Right ventricle myocardium inferior (tissue), 1 donor: Measurements from ENCODE around the gene PEX14. TPM values are rescaled to one million over a fixed set of nuclear protein-coding genes. Genes with fewer than 3 reads are reported as not detected.

ENCODE experiments used
- ATAC-seq: fragments of 200-7000 bp; cut with Tn5 transposase; one replicate; pipeline ENCODE4 v1.9.1; 2020; ENCODE audit warnings: mild to moderate bottlenecking, moderate library complexity
- DNase-seq: peaks from one replicate; pipeline ENCODE4 v3.0.0; 2021; ENCODE audit errors: missing footprints
- intact Hi-C: fragments of 100-400 bp; cut with DNase I; formaldehyde crosslinking; loops from one replicate; pipeline ENCODE4 v1.11.0; 2022
- total RNA-seq: library from RNA; stranded (reverse); fragmentation: NEBNext Ultra II Directional; extraction: Animal tissue kit (Norgen Biotek cat#: 25700); gene quantifications from one replicate; pipeline ENCODE4 v1.2.1, GENCODE V29; 2021
- donor health status: DM: no; HTN: yes; CAD: no; lungs with severe emphysema.

The PEX14 gene
- total RNA-seq, 1 donor from 2014 or later: 17.8 TPM

DNA sequence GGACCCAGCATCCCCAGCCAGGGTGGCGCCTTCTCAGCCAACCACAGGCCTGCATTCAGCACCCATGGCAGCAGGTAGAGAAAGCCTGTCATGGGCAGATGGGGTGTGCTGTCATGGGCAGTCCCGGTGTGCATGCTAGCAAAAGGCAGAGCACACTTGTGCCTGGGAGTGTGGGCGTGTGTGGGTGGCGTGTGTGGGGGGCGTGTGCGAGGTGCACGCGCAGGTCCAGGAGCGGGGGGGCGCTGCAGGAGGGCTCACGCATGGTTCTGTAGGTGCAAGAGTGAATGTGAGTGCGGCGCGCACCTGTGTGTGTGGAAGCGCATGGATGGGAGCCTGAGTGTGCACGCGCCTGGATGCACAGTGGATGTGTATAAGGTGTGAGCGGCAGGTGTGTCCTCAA is 184.5 kb downstream of the PEX14 start:
- intact Hi-C loops: no loop called here
- no peak for ATAC-seq

DNA sequence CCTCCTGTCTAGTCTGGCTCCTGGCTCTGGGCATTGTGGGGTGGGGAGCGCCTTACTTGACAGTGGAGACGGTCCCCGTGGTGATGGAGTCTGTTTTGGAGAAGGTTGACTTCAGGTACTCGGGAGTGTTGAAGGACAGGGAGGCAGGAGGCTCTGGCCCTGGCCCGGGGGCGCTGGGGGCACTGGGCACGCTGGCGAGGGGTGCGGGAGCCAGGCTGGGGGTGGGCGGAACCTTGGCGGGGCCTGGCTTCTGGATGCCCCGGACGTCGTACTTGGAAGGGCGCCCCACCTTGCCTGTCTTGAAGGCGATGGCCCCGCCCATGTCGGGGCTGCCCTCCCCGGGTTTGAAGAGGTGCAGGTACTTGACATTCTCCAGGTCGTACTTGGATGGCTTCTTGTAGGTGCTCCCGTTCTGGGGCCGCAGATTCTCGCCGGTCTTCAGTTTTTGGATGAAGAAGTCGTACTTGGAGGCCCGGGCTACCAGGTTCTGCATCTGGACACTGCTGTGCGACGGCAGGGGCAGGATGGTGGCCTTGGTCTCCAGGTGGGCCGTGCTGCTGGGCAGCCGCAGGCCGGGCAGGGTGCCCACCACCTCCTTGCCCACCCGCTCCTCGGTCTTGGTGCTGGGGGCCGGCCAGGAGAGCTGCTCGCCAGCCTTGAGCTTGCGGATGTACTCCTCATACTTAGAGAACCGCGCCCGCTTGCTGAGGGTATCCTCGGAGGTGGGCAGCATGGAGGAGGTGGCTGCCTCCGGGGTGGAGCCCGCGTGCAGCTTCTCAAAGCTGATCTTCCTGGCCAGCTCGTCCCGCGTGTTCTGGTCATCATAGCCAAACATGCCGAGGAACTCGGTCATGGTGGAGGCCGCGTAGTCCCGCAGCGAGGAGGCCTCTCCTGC is 185.1 kb downstream of the PEX14 start:
- ATAC-seq (no peak), DNase-seq (no peak)
- intact Hi-C loops: no loop called here

More for the DNA sequence above, 184.5 kb downstream of the PEX14 start:
- no peak for DNase-seq

DNA sequence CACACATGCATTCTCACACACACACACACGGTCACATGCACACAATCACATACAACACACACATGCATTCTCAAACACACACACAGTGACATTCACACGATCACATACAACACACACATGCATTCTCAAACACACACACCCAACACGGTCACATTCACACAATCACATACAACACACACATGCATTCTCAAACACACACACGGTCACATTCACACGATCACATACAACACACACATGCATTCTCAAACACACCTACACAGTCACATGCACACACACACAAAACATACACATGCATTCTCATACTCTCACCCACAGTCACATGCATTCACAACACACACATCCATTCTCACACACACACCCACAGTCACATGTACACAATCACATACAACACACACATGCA is 186.7 kb downstream of the PEX14 start:
- ATAC-seq (no peak), DNase-seq (no peak)
- intact Hi-C loops: no loop called here

DNA sequence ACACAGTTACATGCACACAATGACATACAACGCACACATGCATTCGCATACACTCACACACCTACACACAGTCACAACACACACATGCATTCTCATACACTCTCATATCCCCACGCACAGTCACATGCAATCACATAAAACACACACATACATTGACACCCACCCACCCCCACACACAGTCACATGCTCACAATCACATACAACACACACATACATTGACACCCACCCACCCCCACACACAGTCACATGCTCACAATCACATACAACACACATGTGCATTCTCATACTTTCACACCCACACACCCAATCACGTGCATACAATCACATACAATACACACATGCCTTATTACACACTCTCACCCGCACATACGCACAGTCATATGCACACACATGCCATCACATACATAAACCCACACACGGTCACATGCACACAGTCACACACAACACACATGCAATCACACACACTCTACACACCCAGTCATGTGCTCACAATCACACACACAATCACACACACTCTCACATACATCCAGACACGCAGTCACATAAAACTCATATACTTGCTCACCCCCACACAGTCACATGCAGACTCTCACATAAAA is 187.4 kb downstream of the PEX14 start:
- intact Hi-C loops: no loop called here
- ATAC-seq: no peak

DNA sequence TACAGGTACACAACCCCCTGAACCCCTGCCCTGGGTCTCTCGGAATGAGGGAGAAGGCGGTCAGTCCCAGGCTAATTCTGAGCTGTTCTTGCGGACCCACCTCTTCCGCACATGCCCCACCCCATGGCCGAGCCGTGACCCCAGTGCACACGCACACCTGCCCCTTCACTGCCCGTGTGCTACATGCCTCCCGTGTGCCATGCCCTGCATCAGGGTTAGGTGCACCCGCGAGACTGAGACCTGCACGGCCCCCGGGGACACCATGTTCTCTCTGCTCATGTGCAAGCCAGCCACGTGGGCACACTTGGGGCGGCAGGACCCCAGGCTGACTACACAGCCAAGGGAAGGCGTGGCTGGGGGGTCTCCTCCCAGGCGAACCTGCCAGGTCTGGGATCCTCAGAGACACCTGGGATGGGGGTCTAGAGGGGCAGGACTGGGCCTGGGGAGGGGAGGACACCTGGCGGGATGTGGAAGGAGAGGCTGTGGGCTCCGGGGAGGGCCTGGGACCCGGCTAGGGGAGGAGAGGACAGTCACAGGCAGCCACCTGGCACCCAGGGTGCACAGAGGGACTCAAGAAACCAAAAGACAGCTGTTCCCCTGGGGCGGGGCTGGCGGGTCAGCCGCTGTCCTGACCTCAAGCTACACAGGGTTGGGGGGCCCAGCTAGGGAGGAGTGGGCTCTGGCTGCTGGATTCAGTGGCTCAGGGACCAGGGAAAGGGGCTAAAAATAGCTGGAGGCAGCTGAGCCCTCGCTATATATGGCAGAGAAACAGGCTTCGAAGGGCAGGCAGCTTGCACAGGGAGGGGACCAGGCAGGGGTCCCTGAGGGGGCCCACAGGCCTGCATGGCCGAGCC is 188.3 kb downstream of the PEX14 start:
- intact Hi-C loops: no loop called here
- ATAC-seq (peak; percentile 23), DNase-seq (no peak)

More for the DNA sequence above, 187.4 kb downstream of the PEX14 start:
- DNase-seq: no peak

DNA sequence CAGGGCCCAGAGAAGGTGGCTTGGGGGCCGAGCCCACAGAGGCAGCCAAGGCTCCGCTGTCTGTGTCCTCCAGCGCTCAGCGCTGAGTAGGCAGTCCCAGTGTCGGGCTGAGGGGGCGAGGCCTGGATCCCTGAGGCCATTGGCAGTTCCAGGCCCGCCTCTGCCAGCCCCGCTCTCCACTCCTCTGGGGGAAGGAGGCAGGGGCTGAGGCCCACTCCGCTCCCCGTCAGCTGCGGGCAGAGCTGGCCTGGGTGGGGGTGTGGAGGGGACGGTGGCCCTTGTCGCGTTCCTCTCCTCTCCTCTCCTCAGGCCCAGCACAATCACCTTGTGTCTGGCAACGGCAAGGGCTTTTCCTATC is 188.9 kb downstream of the PEX14 start:
- peak; percentile 66 for ATAC-seq
- intact Hi-C loops: no loop called here
- no peak for DNase-seq

DNA sequence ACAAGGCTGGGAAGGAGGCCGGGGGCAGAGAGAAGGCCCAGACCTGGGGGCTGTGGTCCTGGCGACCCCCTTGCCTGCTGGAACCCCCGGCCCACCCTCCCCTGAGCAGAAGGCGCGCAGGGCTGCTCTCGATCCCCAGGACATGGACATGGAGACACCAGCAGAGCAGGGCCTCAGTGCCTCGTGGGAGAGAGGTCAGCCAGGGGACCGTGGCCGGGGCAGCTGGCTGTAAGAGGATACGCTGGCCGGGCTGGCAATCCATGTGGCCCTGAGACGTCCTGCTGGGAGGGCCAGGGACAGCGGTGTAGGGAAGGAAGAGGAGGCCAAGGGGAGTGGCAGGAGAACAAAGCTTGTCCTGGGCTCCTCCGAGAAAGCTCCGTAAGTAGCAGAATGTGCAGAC is 189.5 kb downstream of the PEX14 start:
- ATAC-seq (peak; percentile 47), DNase-seq (peak; percentile 77)
- intact Hi-C loops: no loop called here

DNA sequence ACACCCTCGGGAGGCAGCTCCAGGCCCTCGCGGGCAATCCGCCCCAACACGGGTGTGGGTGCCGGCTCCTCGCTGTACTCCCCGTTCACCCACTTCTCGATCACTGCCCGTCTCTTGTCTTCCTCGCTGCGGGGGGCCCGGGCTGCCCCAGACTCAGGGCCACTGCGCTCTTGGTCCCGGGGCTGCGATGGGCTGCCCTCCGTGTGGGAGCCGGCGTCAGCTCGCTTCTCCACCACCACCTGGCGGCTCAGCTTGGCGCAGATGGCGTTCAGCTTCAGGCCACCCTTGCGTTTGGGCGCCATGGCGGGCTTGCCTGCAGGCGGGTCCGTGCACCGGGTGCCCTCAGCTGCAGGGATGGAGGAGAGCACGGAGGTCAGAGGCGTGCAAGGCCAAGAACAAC is 190.5 kb downstream of the PEX14 start:
- intact Hi-C loops: no loop called here

DNA sequence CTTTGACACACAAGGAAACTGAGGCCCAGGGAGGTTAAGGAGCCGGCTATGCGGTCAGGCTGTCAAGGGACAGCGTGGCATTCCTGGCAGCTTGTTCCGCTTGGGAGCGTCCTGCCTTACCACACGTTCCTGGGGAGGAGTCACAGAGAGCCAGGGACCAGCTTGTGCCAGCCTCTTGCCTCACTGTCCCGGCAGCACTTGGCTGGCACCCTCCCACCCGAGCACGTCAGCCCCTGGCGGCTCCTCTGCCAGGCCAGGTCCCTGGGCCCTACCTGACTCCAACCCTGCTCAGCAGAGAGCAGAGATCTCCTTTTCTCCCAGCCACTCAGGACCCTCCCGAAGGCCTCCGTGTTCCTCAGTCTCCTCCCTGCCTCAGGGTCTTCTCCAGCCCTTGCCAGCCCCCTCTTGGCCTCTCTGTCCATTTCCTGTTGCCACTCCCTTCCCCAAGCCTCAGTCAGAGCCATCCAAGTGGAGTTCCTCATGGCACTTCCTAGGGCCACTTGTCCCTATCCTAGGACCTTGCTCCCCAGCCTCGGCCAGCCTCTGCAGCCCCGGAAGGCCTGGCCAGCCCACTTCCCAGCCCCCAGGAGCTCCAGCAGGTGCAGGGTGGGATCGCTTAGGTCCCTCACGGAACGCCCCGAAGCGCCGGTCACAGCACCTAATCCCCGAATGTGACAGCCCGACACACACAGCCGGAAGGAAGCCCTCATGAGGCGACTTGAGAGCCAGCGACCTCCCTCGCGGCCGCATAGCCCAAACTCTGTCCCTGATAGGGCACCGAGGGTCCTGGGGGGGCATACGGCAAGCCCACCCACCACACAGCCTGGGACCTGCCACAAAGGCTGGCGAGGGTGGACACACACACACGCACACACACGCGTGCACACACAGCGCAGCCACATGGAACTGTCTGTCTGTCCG is 191.4 kb downstream of the PEX14 start:
- intact Hi-C loops: no loop called here
- DNase-seq (peak; percentile 83), ATAC-seq (peak; percentile 69)

More for the DNA sequence above, 190.5 kb downstream of the PEX14 start:
- ATAC-seq (no peak), DNase-seq (no peak)

DNA sequence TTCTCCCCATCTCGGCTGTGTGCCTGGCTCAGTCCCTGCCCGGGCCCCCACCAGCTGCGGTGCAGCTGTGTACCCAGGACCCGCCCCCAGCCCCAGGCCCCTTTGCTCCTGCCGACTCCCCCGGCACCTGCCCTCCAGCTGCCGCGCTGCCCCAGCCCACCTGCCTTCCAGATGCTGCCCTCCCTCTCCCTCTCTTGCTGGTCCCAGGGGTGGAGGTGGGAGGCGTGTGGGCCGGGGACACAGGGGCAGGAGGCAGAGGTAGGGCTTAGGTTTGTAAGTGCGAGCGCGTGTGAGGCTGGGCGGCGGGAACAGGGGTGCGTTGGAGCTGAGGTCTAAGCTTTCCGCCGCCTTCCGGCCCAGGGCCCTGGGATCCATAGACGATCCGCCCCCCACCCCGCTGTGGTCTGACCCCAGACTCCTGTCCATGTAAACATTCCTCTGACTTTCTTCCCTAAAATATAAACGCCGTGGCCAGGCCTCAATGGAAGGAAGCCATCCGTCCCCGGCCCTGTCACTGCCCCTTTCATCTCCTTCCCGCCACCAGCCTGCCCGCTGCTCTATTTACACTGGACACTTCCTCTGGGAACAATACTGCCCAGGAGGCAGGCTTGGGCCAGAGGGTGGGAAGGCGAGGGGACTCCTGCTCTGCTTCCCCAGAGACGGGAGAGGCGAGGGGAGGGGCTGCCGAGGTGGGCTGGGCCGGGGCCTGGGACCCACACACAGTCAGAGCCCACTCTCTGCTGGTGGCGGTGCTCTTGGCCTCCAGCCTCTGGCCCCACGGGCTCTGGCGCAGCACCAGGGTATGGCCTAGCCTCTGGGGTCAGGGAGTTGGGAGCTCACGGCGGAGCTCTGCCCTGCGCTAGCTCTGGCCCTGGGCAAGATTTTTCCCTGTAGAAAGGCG is 193.4 kb downstream of the PEX14 start:
- DNase-seq (no peak), ATAC-seq (no peak)
- intact Hi-C loops: no loop called here

DNA sequence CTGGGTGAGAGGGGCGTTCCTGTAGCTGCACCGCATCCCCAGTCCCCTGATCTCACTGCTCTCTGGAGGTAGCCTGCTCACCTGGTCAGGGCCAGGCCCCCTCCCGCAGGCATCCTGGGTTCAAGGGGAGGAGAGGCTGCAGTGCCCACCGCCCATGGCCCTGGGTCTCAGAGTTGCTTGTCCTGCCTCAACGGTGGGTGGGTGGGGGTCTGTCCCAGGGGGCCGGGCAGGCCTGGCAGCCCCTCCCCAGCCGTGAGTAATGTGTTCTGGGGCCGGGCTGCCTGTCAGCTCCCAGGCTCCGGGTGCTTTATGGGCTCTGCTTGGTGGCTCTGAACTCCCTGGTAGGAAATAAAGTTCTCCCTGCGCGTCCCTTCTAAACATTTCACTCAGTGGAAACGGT is 194.8 kb downstream of the PEX14 start:
- ATAC-seq: no peak
- intact Hi-C loops: no loop called here
- no peak for DNase-seq

DNA sequence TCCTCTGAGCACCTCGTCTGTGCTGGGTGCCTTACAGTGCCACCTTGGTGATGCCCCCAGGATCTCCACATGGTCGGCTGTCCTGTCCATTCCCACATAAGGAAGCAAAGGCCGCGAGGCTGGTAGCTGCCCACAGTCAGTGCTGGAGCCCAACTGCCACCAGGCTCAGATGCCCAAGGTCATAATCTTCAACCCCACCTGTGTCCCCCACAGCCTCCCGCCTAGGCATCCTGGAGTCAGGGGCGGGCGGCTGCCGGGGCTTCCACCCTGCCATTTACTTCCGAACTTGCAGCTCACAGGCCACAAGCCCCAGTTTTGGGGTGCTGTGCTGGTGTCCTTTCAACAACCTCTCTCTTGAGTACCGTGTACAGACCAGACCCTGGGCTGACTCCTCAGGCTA is 195.4 kb downstream of the PEX14 start:
- ATAC-seq (no peak), DNase-seq (no peak)
- intact Hi-C loops: no loop called here

DNA sequence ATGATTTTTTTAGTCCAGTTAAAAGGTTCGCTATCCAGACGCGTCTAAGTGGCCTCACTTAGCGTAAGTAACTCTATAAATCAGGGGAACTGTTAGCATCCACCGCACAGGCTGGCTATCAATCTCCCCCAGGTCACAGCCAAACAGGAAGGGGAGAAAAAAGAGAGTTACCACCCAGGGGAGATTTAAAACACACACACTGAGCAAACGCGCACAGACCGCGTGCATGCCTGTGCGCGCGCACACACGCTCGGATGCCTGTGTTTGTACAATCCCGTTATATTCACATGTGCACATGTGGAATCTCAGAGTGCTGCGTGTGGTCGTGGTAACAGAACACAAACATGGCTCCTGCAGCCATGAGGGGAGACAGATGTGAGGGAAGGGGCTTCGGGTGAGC is 196.3 kb downstream of the PEX14 start:
- DNase-seq: no peak
- ATAC-seq: no peak
- intact Hi-C loops: no loop called here

DNA sequence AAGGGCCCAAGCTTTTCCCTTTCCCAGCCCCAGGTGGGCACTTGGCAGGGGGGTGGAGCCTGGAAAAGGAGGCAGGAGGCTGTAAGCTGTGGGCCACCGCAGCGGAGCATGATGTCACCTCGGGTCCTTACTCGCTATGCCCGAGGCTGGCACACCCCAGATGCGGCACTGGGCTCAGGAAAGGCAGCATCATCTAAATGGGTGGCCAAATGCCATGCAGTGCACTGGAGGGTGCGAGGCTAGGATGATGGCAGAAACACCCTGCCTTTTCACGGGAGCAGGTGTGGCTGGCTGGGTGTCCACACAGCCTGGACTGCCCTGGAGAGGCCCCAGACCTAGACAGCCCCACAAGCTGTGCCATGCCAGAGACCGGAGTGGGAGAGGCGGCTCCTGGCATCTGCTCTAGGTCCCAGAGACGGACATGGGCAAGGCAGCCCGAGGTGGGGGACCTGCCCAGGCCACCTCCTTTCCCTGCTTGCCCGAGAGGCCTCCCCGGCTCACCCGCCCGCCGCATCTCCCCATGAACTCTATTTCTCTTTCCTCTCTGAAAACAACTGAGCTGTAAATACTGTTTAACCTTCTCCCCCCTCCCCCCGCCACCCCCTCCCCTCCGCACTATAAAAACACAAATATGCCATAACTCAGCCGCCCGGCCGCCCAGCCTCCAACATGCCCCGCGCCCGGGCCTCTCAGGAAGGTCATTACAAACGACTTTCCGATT is 197.0 kb downstream of the PEX14 start:
- DNase-seq: no peak
- intact Hi-C loops: no loop called here

DNA sequence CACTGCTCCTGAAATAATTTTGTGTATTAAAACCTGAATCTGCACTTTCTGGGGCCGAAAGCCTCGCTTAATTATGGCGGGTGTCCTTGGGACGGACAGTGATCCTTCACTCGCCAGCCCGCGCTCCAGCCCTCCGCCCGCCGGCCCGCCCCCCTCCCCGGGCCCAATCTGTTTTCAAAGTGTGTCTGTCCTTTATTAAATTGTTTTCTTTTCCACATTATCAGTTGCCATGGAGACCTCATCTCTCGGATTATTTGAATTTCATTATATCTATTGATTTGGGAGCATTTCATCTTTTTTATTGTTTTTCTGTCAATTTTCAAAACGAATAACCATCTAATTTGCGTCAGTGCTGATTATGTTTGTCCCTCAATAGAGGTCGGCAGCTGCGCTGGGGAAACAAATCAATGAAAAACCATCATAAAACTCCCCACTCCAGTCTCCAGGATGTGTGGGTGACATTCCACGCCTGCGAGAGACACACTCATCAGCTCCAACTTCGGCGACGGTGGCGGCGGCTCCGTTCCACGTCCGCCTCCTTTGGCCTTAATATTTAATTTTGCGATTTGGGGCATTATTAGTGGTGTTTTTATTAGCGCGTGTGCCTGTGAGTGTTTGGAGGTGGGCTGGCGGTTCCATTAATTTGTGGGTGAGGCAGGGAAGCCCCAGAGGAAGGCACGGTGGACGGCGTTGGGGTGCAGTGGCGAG is 197.7 kb downstream of the PEX14 start:
- intact Hi-C loops: no loop called here
- no peak for DNase-seq
- ATAC-seq: no peak

More for the DNA sequence above, 197.0 kb downstream of the PEX14 start:
- ATAC-seq: peak; percentile 18

DNA sequence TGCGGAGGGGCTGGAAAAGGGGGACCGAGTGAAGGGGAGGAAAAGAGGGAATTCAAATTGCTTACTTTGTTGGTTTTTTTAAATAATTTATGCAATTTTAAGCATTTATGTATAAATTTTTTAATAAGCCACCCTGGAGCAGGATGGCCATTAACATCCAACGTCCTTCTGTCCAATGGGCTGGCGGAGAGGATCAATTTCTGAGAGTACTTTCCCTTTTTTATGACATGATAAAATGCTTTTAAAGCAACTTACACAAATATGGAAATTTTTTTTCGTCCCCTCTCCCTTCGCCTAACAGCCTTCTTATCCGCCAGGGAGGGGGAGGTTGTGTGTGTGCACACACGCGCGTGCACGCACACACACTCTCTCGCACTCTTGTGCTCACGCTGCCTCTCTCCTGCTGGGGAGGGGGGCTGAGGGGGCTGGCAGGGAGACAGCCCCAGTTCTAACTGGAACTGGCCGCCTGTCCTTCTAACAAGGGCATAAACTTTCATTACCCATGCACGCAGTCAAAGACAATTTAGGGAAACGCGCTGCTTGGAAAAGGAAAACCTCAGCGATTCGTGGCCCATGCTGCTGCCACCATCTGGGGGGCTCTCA is 198.5 kb downstream of the PEX14 start:
- no peak for DNase-seq
- no peak for ATAC-seq
- intact Hi-C loops: no loop called here
